Measurements from ENCODE around the gene MT1X. TPM values are rescaled to one million over a fixed set of nuclear protein-coding genes. Genes with fewer than 3 reads are reported as not detected.
"Not testable (repeated sequence)": the region's sequence is repeated elsewhere in the genome, so short reads cannot be mapped to it uniquely, and the experiment has no call there.

Gene MT1X
- total RNA-seq, 2 experiments from 2014 or later: 52.5 to 54.2 TPM

- Mint-ChIP-seq H3K9me3 (no peaks in the 10 kb centered on the region), H3K27ac (no peak within 1 kb of the TSS), H3K36me3 (ENCODE audit: low read depth) (peaks cover 2% of the 10 kb centered on the region), H3K4me1 (ENCODE audit: low read depth) (peaks cover 19% of the 10 kb centered on the region), H3K27me3 (peaks cover 63% of the 10 kb centered on the region), H3K4me3 (peak within 1 kb of the TSS; percentile 65)
- DNase-seq: peak; percentile 38
- intact Hi-C loops (cut with micrococcal nuclease): no loop called here
- peak; percentile 37 for ATAC-seq
- ChIA-PET CTCF (interaction anchor here (0.8 to 1.3 kb wide), 3 partner anchors 33 to 93 kb away, joined by 3 to 5 read pairs (median 3); no protein-coding TSS in a partner anchor), POLR2A (interaction anchor here (0.8 to 3.8 kb wide), 4 partner anchors 8 to 62 kb away, joined by 3 to 13 read pairs (median 8); partner anchors contain the start of gene MT1X)
- no peak for TF ChIP-seq CTCF (IDR thresholded peaks at IDR 0.05)
These were observed 13.0 kb upstream of the MT1X start, which contains the start of gene MT1H for GRCh38 chr16:56669005-56669839. Gene MT1H (plus strand): TSS chr16:56669814. CDS start chr16:56669885, 71 bp downstream.

GRCh38 chr16:56669840-56670619 is 12.2 kb upstream of the MT1X start:
- Mint-ChIP-seq H3K4me3 (no peak overlapping the region), H3K27ac (no peak overlapping the region), H3K4me1 (ENCODE audit: low read depth) (peaks cover 21% of the 10 kb centered on the region), H3K36me3 (ENCODE audit: low read depth) (peaks cover 2% of the 10 kb centered on the region), H3K9me3 (no peaks in the 10 kb centered on the region), H3K27me3 (peaks cover 59% of the 10 kb centered on the region)
- ATAC-seq (no peak), DNase-seq (no peak)
- intact Hi-C loops (cut with micrococcal nuclease): no loop called here
- CTCF ChIA-PET: interaction anchor here (0.8 to 1.3 kb wide), 2 partner anchors 32 to 69 kb away, joined by 3 to 5 read pairs; no protein-coding TSS in a partner anchor
- POLR2A ChIA-PET: interaction anchor here (0.8 to 3.8 kb wide), 3 partner anchors 13 to 63 kb away, joined by 3 to 13 read pairs (median 4); no protein-coding TSS in a partner anchor
- TF ChIP-seq CTCF (IDR thresholded peaks at IDR 0.05): no peak

- H3K36me3 Mint-ChIP-seq (ENCODE audit: low read depth): peaks cover 2% of the 10 kb centered on the region
- H3K27me3 Mint-ChIP-seq: peaks cover 58% of the 10 kb centered on the region
- H3K4me3 Mint-ChIP-seq: no peak overlapping the region
- ChIA-PET CTCF (interaction anchor here (1.6 kb wide), 1 partner anchor 32 kb away, joined by 5 read pairs; no protein-coding TSS in a partner anchor), POLR2A (interaction anchor here (1.0 kb wide), 1 partner anchor 13 kb away, joined by 4 read pairs; no protein-coding TSS in a partner anchor)
- intact Hi-C loops (cut with micrococcal nuclease): no loop called here
- no peak for TF ChIP-seq CTCF (IDR thresholded peaks at IDR 0.05)
- peaks cover 27% of the 10 kb centered on the region for H3K4me1 Mint-ChIP-seq (ENCODE audit: low read depth)
- no peaks in the 10 kb centered on the region for H3K9me3 Mint-ChIP-seq
- no peak overlapping the region for H3K27ac Mint-ChIP-seq
- ATAC-seq (no peak), DNase-seq (no peak)
These were observed 11.7 kb upstream of the MT1X start for GRCh38 chr16:56670620-56670934.

- H3K27ac Mint-ChIP-seq; H3K36me3 Mint-ChIP-seq (ENCODE audit: low read depth); DNase-seq; H3K4me3 Mint-ChIP-seq; ATAC-seq; H3K9me3 Mint-ChIP-seq; intact Hi-C loops (cut with micrococcal nuclease); POLR2A ChIA-PET: not testable (repeated sequence)
- Mint-ChIP-seq H3K27me3 (peaks cover 51% of the 10 kb centered on the region), H3K4me1 (ENCODE audit: low read depth) (peaks cover 36% of the 10 kb centered on the region)
- CTCF ChIA-PET: interaction anchor here (1.3 to 1.6 kb wide), 2 partner anchors 30 to 71 kb away, joined by 3 to 5 read pairs; no protein-coding TSS in a partner anchor
These were observed 10.6 kb upstream of the MT1X start for GRCh38 chr16:56671691-56672090.

GRCh38 chr16:56672171-56672570 is 10.1 kb upstream of the MT1X start:
- ATAC-seq; H3K4me3 Mint-ChIP-seq; DNase-seq; POLR2A ChIA-PET; H3K27ac Mint-ChIP-seq; H3K36me3 Mint-ChIP-seq (ENCODE audit: low read depth); H3K9me3 Mint-ChIP-seq; intact Hi-C loops (cut with micrococcal nuclease): not testable (repeated sequence)
- H3K27me3 Mint-ChIP-seq: peaks cover 48% of the 10 kb centered on the region
- peaks cover 36% of the 10 kb centered on the region for H3K4me1 Mint-ChIP-seq (ENCODE audit: low read depth)
- CTCF ChIA-PET: interaction anchor here (1.3 to 2.3 kb wide), 6 partner anchors 11 to 72 kb away, joined by 3 to 15 read pairs (median 6); partner anchors contain the start of gene MT1X

All from activated CD8-positive, alpha-beta T cell treated with anti-CD3 and anti-CD28 coated beads for 36 hours (primary cell).